Colon (tissue), 2 donors: ENCODE results near the gene SIX6.
"Not testable (repeated sequence)": the region's sequence is repeated elsewhere in the genome, so short reads cannot be mapped to it uniquely, and the experiment has no call there.

Source experiments
- FAIRE-seq: peaks from 2 replicates; lab custom pipeline; 2012; peaks lifted over from hg19 to GRCh38; lab: Jason Lieb, UNC
- donor health status: control.
- donor health status: control.

Gene SIX6

DNA sequence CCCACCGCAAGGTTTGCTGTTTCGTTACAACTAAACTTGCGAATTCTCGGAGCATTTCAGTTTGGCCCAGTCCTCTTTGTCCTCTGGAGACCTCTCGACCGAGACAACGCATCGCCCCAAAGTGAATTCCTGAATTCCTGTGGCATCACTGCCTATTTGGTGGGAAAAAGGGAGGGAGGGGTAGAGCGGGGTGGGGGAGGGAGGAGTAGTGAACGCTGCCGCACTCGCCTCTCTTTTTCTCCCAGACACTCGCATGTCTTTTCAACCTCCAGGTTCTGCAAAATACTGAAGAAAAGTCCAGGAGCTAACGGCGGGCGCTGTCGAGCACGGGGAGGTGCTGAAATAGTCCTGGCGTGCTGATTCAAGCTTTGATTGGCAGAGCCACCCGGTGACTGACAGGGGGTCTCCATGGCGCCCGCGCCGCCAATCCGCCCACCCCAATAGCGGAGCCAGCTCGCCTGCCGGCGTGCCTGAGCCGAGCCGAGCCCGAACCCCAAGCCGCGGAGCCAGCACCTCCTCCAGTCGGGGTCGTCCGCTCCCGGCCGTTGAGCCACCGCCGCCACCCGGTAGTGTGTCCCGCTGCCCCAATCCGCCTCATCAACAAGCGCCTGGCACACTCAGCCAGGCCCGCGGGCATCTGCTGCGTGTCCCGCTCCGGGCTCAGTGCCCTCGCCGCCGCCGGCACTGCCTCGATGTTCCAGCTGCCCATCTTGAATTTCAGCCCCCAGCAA lies at the start of gene SIX6:
Gene SIX6 (plus strand): TSS at position 440 of the 731 bp plus-strand sequence. CDS start 253 bp downstream, at position 693.
- no peak for FAIRE-seq

DNA sequence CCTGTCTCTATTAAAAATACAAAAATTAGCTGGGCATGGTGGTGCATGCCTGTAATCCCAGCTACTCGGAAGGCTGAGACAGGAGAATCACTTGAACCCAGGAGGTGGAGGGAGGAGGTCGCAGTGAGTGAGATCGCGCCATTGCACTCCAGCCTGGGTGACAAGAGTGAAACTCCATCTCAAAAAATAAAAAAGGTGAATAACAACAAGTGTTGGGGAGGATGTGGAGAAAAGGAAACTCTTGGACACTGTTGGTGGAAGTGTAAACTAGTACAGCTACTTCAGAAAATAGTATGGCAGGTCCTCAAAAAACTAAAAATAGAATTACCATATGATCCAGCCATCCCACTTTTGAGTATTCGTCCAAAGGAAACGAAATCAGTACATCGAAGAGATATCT lies 28.7 kb upstream of the SIX6 start:
- FAIRE-seq: not testable (repeated sequence)

DNA sequence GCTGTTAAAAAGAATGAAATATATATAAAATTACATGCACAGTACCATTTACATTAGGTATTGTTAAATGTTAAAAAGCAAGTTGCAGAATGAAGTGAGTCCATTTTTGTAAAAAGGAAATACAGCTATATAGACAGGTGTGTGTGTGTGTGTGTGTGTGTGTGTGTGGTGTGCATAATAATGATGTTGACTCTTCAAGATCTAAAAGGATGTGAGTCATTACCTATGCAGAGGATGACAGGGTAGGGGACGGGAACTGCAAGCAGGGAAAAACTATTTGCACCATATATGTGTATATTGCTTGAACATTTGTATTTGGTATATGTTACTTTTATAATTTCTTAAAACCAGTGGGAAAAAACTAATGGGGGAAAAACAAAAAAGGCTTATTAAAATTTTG lies 26.2 kb upstream of the SIX6 start:
- no peak for FAIRE-seq

DNA sequence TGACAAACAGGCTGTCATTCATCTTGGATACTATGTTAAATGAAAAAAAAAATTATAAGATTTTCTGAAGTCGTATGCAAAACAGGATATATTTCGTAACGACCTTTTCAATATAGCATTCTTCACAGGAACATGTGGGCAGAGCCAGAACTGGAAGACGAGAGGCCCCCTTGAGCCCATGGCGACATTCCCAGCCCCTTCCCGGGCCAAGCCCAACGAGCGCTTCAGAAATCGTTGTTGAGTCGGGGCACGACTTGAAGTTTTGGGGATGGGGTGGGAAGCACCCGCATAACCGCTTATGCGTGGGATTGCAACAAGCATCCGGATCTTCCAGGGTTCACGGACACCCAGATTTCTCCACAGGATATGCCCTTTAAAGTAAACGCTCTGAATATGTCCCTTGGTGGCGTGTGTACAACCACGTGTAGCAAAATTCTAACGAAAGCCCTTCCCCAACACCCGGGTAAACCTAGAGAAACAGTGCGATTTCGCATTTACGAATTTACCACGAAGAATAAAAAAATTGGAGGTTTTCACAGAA lies 23.8 kb upstream of the SIX6 start:
- FAIRE-seq: no peak

DNA sequence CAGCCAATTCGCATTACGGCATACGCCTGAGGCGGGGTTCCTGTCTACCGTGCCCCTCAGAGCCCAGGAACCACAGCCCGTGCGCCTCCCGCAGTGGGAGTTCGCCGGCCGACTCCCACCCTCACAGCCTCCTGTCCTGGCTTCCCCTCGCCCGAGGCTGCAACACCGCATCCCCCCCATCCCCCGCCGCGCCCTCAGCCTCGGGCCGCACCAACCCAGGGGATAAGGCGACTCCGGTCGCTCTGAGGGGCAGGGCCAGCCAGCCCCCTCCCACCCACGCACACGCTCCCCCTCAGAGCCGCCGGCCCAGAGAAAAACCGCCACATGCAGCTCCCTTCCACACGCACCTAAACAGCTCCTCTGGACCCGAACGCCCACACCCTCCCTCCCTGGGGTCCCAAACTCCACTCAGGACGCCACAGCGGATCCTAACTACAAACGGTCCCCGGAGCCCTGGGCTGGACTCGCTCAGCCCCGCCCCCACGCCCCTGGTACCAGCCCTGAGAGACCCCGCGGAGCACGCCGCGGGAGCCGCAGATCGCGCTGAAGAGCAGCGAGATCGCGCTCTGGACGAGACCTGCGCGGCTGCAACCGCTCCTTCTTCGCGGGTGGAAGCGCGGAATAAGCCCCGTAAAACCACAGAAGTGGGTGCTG lies 23.2 kb upstream of the SIX6 start, which contains the start of gene C14orf39:
Gene C14orf39 (minus strand): TSS at position 466 of the 654 bp plus-strand sequence. CDS start 985 bp downstream, outside the sequence.
- no peak for FAIRE-seq

DNA sequence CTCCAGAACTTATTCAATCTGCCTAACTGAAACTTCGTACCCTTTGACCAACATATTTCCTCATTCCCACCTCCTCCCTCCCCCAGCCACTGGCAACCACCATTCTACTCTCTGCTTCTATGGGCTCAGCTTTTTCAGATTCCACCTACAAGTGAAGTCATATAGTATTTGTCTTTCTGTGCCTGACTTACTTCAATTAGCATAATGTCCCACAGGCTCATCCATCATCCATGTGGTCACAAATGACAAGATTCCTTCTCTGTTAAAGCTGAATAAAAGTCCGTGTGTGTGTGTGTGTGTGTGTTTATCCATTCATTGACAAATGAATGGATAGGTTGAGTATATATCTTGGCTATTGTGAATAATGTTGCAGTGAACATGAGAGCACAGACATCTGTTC lies 21.7 kb upstream of the SIX6 start:
- no peak for FAIRE-seq

DNA sequence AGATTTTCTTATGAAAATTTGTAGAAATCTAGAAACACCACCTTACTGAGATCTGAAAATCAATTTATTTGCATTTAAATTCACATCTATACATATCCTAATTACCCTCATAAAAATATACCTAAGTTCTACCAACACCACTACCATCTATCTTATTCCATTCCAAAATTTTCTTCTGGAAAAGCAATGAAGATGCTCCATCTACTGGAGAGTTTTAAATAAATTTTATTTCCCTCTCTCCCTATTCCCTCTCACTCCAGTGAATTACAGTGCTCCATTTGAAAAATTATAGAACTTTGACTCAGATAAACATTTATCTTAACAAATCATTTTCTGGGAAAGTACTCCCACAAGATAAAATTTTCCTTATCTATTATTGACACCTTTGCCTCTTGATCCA lies 20.8 kb upstream of the SIX6 start:
- no peak for FAIRE-seq

DNA sequence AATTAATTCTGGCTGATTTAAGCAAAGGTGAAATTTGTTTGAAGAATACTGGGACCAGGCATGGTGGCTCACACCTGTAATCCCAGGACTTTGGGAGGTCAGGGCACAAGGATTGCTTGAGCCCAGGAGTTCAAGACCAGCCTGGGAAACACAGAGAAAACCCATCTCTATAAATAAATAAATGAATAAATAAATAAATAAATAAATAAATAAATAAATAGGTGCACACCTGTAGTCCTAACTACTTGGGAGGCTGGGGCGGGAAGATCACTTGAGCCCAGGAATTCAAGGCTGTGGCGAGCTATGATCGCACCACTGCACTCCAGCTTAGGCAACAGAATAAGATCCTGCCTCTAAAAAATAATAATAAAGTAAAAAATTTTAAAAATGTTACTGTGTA lies 18.7 kb upstream of the SIX6 start:
- FAIRE-seq: no peak

DNA sequence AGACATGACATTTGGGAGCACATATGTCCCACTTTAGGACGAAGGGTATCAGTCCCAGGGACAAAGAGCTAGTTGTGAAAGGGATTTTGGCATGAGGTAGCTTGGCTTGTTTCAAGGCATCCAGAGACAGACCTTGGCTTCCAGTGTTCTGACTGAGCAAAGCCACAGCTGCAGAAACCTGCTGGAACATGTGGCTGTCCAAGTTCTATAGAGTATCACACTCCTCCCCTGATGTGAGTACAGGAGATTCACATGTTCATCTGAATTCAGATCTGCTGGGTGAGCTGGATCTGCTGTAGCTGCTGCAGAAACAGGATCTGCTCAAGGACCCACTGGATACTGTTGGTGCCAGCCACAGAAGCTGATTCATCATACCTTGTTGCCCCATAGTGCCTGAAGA lies 13.0 kb upstream of the SIX6 start:
- FAIRE-seq: no peak

DNA sequence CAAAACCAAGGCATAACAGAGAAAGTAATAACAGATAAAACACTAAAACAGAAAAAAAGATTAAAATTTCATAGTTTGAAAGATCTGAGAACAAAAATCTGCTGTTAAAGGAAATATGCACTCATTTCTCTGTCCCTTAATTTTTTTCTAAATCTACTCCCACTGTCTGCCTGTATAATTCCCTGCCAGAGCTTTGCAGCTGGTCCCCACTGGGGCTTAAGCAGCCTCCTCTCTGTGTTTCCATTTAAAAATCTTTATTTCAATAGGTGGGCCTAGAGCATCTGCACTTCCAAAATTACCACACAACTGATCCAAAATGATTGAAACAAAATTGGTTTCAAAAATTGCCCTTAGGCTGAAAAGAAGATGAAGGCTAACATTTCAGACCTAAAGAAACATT lies 6.4 kb upstream of the SIX6 start:
- no peak for FAIRE-seq

DNA sequence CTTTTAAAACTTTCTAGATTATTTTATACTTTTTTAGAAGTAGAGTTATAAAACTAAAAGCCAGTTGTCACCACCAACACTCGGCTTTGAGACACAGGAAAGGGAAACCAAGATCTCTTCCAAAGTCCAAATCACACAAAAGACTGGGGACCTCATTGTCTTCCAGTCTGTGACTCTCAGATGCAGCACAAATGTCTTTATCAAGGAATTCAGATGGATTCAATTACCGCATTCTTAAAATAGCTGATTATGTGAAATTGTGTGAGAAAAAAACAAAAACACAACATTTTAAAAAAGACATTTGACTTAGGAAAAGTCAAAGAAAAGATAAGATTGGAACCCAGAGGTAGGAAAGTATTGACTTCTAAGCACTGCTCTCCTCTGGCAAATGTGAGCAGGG lies 3.5 kb upstream of the SIX6 start:
- FAIRE-seq: no peak

DNA sequence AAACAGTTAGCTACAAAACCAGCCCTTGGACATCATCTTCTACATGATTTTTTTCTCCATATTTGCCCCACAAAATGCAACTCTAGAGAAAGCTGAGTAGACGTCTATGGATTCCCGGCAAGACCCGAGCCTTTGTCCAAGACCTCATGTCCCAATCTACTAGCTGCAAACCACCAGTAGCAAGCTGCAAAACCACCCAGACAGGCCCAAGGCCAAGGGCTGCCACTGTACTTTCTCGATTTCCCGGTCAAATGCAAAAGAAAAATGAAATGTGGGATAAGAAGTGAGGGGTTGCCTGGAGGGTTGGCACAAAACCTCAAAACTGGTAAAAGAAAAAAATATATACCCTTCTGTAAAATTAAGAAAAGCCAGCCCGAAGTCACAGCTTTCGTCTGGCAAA lies 2.9 kb upstream of the SIX6 start:
- no peak for FAIRE-seq

DNA sequence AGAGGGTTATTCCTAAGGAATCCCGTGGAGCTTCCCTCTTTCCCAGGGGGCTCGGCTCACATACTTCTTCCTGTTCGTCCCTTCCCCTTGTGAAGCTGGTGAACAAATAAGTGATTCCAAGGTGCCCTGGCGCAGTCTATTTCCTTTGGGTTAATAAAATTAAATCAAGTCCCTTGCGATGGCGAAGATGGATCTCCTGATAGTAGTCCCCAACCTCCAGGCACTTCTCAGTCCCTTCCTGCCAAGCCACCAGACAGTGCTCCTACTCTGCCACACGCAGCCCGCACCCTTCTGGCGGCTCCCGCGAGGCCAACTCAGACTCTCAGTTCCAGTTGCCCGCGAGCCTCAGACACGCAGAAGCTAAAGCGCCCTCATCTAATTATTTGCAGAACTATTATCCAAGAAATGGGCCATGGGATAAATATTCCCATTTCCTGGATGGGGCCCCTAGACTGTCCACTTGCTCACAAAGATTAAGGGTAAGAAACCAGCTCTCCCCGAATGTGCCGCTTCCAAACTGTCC lies 2.4 kb upstream of the SIX6 start:
- FAIRE-seq: no peak

DNA sequence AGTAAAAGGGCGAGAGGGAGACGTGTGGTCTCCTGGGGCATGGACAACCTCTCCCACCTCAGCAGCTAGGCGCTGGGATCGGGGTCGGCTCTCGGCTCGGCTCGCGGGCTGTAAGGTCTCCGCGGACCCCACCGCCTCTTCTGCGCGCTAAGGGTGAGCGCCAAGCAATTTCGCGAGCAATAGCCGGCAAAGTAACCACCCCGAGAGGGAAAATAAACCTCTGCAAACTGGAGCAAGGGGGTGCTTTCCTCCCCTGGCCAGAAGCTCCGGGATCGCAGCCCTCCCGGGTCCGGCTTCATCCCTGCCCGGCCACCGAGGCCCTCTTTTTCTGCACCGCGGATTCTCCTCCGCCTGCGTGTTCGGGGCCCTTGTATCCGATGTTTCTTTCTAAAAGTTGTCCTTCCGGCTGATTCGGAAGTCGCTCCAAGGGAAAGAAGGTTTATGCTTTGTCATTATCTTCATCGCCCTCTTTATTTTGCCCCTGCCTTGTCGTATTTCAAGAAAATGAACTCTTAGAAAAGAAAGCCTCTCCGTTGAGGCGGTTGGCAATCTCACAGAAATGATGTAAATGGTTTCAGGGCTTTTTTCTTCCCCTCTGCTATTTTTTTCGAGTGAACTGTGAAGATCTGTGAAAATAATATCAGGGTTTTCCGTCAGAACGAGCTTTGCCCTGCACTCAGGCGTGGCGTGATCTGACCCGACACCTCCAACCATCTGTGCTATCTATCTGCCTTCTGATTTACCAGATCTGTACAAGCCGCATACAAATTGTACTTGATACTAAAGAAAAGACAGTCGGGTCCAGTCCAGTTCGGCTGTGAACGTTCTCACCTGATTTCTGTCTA lies 1.7 kb upstream of the SIX6 start:
- no peak for FAIRE-seq

DNA sequence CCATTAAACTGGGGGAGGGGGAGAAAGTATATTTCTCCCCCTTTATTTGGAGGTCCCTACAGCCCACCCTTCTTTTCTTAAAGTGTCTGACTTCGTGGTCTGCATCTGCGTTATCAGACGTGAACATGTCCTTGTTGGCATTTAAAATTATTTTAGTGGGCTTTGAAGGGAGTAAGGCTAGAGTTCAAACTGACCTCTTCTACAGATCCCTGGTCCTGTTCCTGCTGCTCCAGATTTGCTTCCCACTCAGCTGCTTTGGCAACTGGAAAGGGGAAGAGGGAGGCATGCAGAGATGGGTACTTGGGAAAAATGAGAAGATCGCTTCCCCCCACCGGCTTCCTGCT lies 611 bp upstream of the SIX6 start:
- no peak for FAIRE-seq

DNA sequence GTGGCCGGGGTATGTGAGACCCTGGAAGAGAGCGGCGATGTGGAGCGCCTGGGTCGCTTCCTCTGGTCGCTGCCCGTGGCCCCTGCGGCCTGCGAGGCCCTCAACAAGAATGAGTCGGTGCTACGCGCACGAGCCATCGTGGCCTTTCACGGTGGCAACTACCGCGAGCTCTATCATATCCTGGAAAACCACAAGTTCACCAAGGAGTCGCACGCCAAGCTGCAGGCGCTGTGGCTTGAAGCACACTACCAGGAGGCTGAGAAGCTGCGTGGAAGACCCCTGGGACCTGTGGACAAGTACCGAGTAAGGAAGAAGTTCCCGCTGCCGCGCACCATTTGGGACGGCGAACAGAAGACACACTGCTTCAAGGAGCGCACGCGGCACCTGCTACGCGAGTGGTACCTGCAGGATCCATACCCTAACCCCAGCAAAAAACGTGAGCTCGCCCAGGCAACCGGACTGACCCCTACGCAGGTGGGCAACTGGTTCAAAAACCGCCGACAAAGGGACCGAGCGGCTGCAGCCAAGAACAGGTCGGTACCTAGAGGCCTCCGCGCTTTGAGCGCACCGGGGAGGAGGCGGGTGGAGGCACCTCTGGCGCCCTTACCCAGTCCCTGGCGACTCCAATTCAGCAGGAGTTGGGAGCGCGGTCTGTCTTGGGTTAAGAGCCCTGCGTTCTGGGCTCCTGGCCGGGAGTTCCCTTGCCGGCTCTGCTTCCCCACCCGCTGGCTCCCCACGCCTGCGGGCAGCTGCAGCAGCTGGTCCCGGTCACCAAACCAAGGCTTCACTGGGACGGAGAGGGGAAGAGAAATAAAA lies 700 bp downstream of the SIX6 start:
- no peak for FAIRE-seq

DNA sequence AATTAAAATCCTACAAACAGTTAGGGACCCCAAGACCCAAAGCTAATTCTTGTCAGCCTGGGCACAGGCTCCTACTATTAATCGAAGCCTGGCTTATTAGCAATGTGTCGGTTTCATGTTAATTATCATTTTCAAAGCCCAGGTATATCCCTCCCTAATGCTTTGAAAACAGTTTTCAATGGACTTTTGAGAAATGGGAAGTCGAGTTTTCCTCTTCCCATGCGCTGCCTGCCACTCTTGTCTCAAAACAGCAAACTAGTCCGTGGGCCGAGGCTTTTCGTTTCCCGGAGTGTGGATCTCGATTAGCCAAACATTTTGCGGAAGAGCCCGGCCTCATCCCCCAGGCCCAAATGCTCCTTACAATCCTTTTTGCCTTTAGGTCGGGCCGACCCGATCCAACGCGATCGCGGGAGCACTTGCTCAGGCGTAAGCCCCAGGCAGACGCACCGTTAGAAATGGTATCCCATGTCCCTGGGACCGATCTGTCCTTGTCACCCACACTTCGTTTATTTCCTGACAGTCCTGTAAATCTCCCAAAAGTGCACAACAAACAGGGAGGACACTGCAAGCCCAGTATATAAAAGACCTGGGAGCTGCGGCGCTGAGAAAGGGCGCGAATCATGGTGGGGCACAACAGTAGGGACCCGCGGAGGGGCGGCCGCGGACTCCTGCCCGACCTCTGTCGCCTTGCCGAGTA lies 1.5 kb downstream of the SIX6 start:
- no peak for FAIRE-seq

DNA sequence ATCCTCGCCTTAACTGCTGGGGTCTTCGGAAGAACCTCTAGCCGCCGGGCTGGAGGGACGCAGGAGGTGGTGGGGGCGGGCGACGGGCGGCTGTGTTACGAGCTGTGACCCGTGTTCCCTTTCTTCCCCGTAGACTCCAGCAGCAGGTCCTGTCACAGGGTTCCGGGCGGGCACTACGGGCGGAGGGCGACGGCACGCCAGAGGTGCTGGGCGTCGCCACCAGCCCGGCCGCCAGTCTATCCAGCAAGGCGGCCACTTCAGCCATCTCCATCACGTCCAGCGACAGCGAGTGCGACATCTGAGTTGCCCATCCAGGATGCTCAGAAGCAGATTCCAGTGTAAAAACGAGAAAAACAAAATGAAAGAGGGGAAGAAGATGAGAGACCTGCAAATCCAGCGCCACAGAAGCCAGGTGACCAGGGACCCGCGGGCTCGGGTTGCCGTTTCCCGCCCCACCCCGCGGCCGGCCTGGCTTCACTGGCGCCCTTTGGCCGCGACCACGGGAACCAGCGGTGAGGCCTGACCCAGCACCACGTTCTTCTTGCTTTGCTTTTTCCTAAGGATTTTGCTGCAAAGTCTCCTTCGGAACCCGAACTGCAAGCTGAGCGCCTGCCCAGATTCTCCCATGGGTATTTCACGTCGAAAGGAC lies 2.1 kb downstream of the SIX6 start:
- FAIRE-seq: no peak

DNA sequence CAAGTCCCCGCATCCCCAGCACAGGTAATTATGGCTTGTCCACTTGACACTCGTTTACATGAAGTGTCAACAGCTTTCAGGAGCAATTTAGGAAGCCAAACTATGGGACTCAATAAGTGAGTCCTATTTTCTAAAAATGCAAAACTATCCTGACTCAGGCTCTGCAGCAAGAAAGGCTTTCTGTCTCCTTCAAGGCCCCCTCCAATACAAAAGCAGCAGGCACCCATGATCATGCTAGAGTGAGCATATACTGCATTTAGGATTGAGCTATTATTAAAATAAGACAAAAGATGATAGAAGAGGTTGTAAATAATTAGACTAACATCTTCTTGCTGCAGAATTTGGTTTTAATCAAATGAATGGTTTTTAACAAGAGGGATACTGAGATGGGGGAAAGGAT lies 3.2 kb downstream of the SIX6 start:
- no peak for FAIRE-seq

DNA sequence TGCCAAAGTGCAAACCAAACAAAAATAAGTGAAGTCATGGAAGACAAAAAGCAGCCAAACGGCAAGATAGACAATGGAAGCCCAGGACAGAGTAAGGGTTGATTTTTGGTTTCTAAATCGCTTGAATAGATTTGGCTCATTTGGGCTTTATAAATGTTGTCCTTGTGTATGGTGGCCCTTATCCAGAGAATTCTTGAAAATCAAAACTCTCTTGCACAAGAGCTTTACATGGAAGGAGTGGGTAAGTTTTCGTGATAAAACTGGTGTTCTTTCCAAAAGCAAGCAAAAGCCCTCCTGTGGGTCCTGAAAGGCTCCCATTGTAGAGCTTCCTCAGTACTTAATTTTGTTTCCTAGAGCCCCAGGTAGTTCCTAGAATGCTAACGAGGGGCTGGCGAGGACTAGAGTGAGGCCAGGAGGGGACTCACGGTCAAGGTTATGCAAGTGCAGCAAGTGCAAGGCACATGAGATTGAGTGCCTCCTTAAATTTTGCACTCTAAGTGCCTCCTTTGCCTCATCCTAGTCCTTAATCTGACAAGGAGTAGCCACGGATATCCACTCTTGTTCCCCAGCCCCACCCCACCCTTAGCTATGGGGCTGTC lies 4.1 kb downstream of the SIX6 start:
- no peak for FAIRE-seq
